AG09309 (cell line): Measurements from ENCODE around the gene ZDHHC8.
"Not testable (repeated sequence)": the region's sequence is repeated elsewhere in the genome, so short reads cannot be mapped to it uniquely, and the experiment has no call there.

Source experiments
- DNase-seq: peaks from one replicate; pipeline ENCODE4 v3.0.0-alpha.2; 2010; ENCODE audit warnings: low read depth
- H3K4me3 ChIP-seq: 2 replicates; pipeline ENCODE4 v1.5.1; 2011; ENCODE audit warnings: mild to moderate bottlenecking, low read depth, low read length, moderate library complexity; ENCODE audit not compliant: control insufficient read depth
- CTCF ChIP-seq: IDR thresholded peaks from 2 replicates; pipeline ENCODE4 v1.5.1; 2011; ENCODE audit warnings: mild to moderate bottlenecking, low read depth, low read length, inconsistent platforms; ENCODE audit not compliant: insufficient read depth, control insufficient read depth; ENCODE audit errors: missing control alignments

Gene ZDHHC8

GRCh38 chr22:20158391-20159036 lies 26.9 kb downstream of the ZDHHC8 start:
- TF ChIP-seq CTCF = no peak
- H3K4me3 ChIP-seq = no peak overlapping the region
- no peak for DNase-seq

DNA sequence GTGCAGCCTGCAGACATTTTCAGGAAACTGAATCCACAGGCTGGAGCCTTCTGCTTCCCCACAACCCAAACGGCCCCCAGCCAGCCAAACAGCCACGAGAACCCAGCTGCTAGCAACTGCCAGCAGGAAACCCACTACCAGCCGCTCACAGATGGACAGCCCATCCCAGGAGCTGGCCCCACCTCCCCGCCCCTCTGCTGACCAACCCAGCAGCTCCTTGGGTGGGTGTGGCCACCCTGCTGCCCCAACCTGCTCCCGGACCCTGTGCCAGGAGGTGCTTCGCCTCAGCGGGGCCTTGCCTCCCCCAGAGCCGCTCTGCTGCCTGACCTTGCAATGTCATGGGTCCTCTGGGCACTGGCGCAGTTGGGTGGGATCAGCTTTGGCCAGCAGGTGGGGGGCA lies 27.5 kb downstream of the ZDHHC8 start:
- no peak overlapping the region for H3K4me3 ChIP-seq
- DNase-seq = no peak
- TF ChIP-seq CTCF = no peak

- not testable (repeated sequence) for DNase-seq, H3K4me3 ChIP-seq
Measured at GRCh38 chr22:20159531-20159930, 27.9 kb downstream of the ZDHHC8 start.

DNA sequence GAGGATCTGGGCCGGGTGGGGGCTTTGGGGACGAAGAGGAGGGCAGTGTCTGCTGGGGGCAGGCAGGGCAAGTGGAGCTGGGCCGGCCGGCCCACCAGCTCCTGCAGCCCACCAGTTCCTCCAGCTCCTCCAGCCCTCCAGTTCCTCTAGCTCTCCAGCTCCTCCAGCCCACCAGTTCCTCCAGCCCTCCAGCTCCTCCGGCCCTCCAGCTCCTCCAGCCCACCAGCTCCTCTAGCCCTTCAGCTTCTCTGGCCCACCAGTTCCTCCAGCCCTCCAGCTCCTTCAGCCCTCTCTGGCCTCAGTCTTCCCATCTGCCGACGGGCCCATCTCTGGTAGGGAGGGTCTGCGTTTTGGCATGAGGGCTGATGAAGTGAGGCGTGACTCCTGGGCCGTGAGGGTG lies 28.4 kb downstream of the ZDHHC8 start:
- no peak for TF ChIP-seq CTCF
- no peak overlapping the region for H3K4me3 ChIP-seq
- no peak for DNase-seq

DNA sequence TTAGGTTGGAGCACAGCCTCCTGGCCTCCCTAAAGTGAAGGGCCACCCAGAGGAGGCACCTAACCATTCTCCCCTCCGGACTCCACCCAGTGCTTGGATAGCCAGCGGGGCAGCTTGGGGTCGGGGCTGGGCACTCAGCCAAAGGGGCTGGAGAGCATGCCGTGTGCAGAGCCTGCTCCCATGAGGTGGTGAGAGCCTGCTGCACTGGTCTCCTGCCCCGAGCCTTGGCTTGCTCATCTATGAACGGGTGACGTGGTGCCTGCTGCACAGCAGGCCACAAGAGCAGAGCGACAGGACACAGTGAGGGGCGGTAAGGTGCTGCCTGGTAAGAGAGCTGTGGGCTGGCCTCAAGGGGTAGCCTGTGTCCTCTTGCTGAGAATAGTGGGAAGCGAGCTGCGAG lies 33.3 kb downstream of the ZDHHC8 start:
- H3K4me3 ChIP-seq = no peak overlapping the region
- TF ChIP-seq CTCF = no peak
- DNase-seq = no peak

DNA sequence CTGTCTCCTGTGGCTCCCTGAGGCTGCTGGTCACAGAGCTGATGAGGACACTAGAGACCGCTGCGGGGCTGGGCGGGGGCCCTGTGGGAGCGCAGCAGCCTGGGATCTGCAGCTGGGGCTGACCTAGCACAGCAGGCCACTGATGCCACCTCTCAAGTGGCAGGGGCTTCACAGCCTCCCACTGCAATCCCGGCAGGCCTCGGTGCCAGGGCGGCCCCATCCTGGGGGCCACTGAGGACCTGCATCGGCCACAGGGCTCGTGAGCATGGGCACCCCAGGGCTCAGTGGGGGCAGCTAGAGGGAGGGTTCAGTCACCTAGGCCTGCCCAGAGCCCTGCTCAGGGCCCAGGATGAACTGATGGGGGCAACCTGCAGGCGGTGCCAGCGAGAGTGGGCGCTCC lies 33.8 kb downstream of the ZDHHC8 start:
- H3K4me3 ChIP-seq = no peak overlapping the region
- TF ChIP-seq CTCF = no peak
- DNase-seq = no peak

DNA sequence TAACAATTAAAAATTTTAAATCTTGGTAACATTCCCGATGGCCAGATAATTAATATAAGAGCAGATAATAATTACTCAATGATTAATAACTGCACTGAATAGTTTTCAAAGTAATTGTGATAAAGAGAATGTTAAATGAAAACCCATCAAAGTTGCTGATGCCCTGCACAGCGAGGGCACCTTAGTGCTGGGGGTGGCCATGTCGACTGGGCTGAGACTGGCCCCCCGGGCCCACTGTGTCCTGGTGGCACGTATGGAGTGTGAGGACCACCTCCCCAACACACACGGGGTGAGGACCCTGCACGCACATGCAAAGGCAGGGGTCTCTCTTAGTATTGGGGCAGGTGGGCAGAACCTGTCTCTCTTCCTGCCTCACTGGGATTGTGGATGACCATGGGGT lies 34.3 kb downstream of the ZDHHC8 start:
- no peak for TF ChIP-seq CTCF
- DNase-seq = no peak
- no peak overlapping the region for H3K4me3 ChIP-seq
